GM12892 (cell line): ENCODE measurements around the gene HEPHL1.

Source experiments
- POLR2A ChIP-seq: IDR thresholded peaks from 2 replicates; pipeline ENCODE4 v1.6.1; 2011; ENCODE audit warnings: low read depth, low read length, control low read depth
- POLR2AphosphoS5 ChIP-seq: IDR thresholded peaks from 2 replicates; pipeline ENCODE4 v1.6.1; 2011; ENCODE audit warnings: low read depth, low read length, control low read depth
- TAF1 ChIP-seq: IDR thresholded peaks from 2 replicates; pipeline ENCODE4 v1.6.1; 2011; ENCODE audit warnings: low read depth, mild to moderate bottlenecking, control low read depth, low read length, borderline replicate concordance

DNA sequence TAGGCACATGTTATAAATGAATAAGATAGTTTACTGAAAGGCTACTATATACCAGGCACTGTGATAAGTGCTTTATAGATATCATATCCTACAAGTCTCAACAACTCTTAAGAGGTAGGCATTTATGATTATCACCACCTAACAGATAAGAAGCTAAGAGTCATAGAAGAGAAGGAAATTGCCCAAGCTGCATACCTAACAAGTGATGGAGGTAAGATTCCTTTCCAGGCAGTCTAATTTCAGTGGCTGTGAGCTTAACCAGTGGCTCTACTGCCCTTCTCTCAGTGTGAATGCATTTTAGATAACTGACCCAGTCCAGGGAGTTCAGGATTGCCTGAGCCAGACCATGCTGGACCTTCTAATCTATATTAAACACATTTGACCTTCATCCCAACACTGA is 39.2 kb downstream of the HEPHL1 start:
- TF ChIP-seq POLR2A (no peak), TAF1 (no peak), POLR2AphosphoS5 (no peak)
